Measurements from ENCODE around the gene HPS4. TPM values are rescaled to one million over a fixed set of nuclear protein-coding genes. Genes with fewer than 3 reads are reported as not detected.
A peak's percentile ranks its signal among the peaks of the same experiment; 100 is the strongest.

HPS4 gene
- total and polyA plus RNA-seq, 4 donors, result 5.4 to 26.2 (median 12.6) TPM

- Histone ChIP-seq H3K4me3 (ENCODE audit: low read depth in 1 of 3, low read length in 3 of 3) (peak overlapping the region; percentile 66 to 74 (median 71)), H3K27me3 (ENCODE audit: control insufficient read depth in 4 of 4, insufficient read depth in 4 of 4, low read length in 3 of 4) (no peaks in the 10 kb centered on the region), H3K36me3 (ENCODE audit: control insufficient read depth in 4 of 4, insufficient read depth in 3 of 4, low read depth in 1 of 4, low read length in 3 of 4) (peaks cover 0 to 13% (median 8%) of the 10 kb centered on the region in 4 donors), H3K9ac (ENCODE audit: low read depth in 1 of 2, low read length in 2 of 2) (peak overlapping the region; percentile 93 to 97), H3K9me3 (ENCODE audit: control insufficient read depth in 4 of 4, low read length in 3 of 4) (no peaks in the 10 kb centered on the region), H3K4me1 (ENCODE audit: control insufficient read depth in 4 of 4, insufficient read depth in 4 of 4, low read length in 3 of 4) (peaks cover 4 to 31% (median 9%) of the 10 kb centered on the region in 4 donors), H3K27ac (ENCODE audit: low read depth in 1 of 2, low read length in 2 of 2) (peak overlapping the region; percentile 91 to 93)
- no peak for DNase-seq (ENCODE audit: low spot score)
- TF ChIP-seq, protein P1, sequence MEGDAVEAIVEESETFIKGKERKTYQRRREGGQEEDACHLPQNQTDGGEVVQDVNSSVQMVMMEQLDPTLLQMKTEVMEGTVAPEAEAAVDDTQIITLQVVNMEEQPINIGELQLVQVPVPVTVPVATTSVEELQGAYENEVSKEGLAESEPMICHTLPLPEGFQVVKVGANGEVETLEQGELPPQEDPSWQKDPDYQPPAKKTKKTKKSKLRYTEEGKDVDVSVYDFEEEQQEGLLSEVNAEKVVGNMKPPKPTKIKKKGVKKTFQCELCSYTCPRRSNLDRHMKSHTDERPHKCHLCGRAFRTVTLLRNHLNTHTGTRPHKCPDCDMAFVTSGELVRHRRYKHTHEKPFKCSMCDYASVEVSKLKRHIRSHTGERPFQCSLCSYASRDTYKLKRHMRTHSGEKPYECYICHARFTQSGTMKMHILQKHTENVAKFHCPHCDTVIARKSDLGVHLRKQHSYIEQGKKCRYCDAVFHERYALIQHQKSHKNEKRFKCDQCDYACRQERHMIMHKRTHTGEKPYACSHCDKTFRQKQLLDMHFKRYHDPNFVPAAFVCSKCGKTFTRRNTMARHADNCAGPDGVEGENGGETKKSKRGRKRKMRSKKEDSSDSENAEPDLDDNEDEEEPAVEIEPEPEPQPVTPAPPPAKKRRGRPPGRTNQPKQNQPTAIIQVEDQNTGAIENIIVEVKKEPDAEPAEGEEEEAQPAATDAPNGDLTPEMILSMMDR (IDR thresholded peaks at IDR 0.05; ENCODE audit: low read depth, low read length, missing input control), result no peak
- TF ChIP-seq EGR1 (IDR thresholded peaks at IDR 0.05; ENCODE audit: low read depth in 2 of 2), result no peak
- TF ChIP-seq RXRA (IDR thresholded peaks at IDR 0.05), result no peak
- TF ChIP-seq FOXA2 (IDR thresholded peaks at IDR 0.05), result no peak
- no peak for TF ChIP-seq GABPA (IDR thresholded peaks at IDR 0.05 in 1 of 2, conservative IDR thresholded peaks at IDR 0.05 in 1 of 2)
- TF ChIP-seq RAD21 (IDR thresholded peaks at IDR 0.05), result peak; percentile 15 to 27
- no peak for TF ChIP-seq SP1 (IDR thresholded peaks at IDR 0.05)
- no peak for TF ChIP-seq HNF4A (conservative IDR thresholded peaks at IDR 0.05)
- TF ChIP-seq TAF1 (conservative IDR thresholded peaks at IDR 0.05), result peak; percentile 20
- TF ChIP-seq FOXA1 (IDR thresholded peaks at IDR 0.05), result no peak
- no peak for TF ChIP-seq YY1 (IDR thresholded peaks at IDR 0.05)
- no peak for TF ChIP-seq MAX (IDR thresholded peaks at IDR 0.05)
- no peak for TF ChIP-seq REST (IDR thresholded peaks at IDR 0.05)
- TF ChIP-seq JUND (IDR thresholded peaks at IDR 0.05), result no peak
- TF ChIP-seq ATF3 (IDR thresholded peaks at IDR 0.05), result no peak
- no peak for TF ChIP-seq NR2F2 (IDR thresholded peaks at IDR 0.05)
- WGBS, result 49% methylated on average over 3 of the region's 3 CpGs
These were observed 43.6 kb upstream of the HPS4 start for GRCh38 chr22:26527167-26527566.

- Histone ChIP-seq H3K27ac (ENCODE audit: low read depth in 1 of 2, low read length in 2 of 2) (peak overlapping the region; percentile 91 to 93), H3K9ac (ENCODE audit: low read depth in 1 of 2, low read length in 2 of 2) (peak overlapping the region; percentile 93 to 97), H3K36me3 (ENCODE audit: control insufficient read depth in 4 of 4, insufficient read depth in 3 of 4, low read depth in 1 of 4, low read length in 3 of 4) (peaks cover 0 to 3% (median under 1%) of the 10 kb centered on the region in 4 donors), H3K4me1 (ENCODE audit: control insufficient read depth in 4 of 4, insufficient read depth in 4 of 4, low read length in 3 of 4) (peaks cover 4 to 31% (median 9%) of the 10 kb centered on the region in 4 donors), H3K4me3 (ENCODE audit: low read depth in 1 of 3, low read length in 3 of 3) (peak overlapping the region; percentile 66 to 74 (median 71)), H3K9me3 (ENCODE audit: control insufficient read depth in 4 of 4, low read length in 3 of 4) (no peaks in the 10 kb centered on the region), H3K27me3 (ENCODE audit: control insufficient read depth in 4 of 4, insufficient read depth in 4 of 4, low read length in 3 of 4) (no peaks in the 10 kb centered on the region)
- TF ChIP-seq TAF1 (conservative IDR thresholded peaks at IDR 0.05), result peak; percentile 23
- no peak for TF ChIP-seq NR2F2 (IDR thresholded peaks at IDR 0.05)
- DNase-seq (ENCODE audit: low spot score), result no peak
- 38% methylated on average over 7 of the region's 7 CpGs for WGBS
These were observed 42.5 kb upstream of the HPS4 start for GRCh38 chr22:26525946-26526564.
